LoVo (cell line): Measurements from ENCODE around the gene ALDH1L1.

Experiments used
- DNase-seq: peaks from one replicate; pipeline ENCODE4 v3.0.0-alpha.2; 2016; ENCODE audit warnings: low spot score

ALDH1L1 gene

DNA sequence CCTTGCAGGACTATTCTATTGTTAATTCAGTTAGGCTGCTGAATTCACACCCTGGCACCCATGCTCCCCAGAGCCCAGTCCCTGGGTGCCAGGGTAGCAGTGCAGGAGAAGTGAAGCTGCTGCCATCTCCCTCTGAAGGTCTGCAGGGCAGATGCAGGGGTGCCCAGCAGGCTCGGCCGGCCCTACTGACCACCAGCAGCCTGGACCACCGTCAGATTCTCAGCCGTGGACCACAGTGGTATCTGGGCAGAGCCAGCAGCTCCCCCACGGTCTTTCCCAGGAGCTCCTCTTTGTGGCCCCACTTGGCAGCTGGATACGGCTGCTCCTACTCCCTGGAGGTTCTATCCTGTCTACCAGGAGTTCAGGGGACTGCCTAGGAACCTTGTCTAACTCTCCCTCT lies 46.8 kb downstream of the ALDH1L1 start:
- no peak for DNase-seq

DNA sequence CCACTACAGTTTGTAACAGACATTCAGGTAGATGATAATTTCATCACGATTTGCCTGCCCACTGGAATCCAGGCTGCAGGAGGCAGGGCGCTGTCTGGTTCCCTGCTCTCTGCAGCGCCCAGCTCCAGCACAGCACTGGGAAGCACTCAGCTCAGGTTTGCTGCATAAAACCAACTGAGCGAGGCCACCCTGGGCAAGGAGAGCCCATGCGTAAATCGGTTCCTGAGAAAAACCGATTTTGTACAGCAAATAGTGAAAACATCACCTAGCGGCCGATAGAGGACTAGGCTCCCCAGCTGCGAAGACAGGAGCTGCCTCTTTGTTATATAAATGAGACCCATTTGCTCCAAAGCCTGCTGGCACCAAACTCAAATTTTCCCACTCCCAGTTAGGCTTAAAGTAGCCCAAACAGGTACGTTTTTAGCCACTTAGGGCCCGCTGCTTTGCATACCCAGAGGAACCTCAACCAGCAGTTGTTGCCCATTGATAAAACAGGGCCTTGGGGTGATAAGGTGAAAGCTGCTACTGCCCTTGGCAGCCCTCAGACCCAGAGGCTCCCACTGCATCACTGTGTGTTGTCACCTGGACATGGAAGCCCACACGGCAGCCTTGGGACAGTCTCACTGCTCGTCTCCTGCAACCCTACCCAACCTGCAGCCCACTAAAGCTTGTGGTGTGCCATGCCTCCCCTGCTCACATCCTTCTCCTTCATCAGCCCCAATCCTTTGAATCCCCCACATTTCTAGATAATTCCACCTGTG lies 47.5 kb downstream of the ALDH1L1 start:
- DNase-seq = no peak

DNA sequence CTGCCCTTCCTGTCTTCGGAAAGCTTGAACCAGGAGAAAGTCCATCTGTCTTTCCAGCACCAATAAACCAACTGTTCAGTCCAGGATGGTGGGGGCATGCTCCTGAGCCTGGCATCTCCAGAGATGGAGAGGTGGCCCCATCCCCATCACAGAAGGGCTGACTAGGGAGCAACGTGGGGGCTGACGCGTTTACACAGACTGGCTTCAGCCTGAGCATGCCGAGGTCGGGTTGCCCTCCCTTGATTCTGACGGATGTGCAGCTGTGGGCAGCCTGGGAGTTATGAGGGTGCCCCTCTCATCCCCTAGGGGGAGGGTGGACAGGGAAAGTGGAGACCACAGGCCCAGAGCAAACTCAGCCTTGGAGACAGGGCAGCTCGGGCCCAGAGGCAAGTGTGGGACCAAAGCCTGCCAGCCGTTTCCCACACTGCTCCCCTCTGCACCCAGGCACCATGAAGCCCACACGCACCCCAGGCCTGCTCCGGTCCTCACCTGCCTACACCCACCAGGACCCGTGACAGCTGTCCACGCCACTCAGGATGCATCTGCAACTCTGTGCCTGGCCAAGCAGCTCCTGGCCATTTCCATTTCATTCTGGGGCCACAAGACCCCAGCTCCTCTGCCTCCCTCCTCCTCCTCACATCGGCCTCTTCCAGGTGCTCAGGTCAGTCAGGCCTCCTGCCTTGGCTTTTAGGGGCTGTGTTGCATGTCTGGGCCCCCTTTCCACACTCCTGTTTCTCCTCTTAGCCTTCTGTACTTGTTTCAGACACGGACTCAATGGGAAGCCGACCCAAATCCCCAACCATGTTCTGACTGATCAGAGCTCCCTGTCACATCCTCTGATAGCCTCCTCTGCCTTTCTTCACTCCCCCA lies 48.3 kb downstream of the ALDH1L1 start:
- no peak for DNase-seq

DNA sequence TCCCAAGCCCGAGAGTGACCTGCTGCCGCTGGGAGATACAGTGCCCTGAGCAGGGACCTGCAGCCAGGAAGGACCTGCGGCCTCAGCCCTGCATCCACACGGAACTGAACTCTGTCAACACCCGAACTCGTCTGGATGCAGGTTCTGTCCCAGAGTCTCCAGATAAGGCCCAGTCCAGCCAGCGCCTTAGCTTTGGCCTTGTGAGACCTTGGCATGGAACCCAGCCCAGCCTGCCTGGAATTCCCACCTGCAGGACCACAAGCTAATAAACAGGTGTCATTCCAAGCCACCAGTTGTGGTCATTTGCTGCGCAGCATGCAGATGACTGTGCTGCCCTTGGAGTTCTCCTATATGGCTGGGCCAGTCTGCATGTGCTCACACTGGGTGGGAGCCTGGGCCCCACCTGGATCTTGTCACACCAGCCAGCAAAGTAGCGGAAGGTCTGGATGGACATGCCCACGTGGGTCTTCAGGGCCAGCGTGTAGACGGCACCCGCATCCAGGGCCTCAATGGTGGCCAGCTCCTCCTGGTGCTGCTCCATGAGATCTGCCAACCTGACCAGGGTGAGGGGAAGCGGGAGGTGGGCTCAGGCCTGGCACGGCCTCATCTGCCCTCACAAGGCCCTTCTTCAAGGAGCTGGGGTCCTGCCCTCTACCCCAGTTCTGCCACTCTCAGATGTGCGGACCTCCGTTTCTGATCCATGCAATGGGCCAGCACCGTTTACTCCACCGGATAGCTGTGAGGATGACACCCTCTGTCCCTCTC lies 49.2 kb downstream of the ALDH1L1 start:
- no peak for DNase-seq

DNA sequence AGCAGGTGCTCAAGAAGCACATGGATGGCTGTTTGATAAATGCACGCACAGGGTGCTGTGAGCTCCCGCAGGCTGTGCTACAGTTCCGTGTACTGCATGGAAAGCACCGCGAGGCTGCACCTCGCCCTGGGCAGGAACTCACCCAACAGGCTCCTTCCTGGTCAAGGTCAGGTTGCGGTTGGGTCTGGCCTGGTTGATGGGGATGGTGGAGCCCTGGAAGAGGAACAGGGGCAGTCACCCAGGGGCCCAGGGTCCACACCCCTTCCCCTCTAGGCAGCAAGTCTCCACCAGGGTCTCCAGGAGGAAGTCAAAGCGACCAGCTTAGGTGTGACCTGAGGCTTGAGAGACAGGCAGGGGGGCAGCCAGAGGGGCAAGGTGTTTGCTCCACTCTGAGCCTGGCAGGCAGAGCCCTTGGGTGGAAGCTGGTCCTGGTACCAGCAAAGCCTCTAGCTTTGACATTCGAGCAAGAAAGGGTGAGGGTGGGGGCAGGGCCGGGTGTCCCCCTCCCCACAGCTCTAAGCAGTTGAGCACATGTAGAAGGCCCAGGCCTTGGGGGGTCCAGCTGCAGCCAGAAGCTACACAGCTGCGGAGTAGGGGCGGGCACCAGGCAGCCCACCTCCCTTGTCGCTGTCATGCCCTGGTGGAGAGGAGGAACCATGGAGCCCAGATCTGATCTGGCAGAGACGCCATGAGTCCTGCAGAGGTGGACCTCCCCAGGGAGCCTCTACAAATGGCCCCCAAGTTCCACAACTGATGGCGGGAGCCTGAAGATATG lies 50.1 kb downstream of the ALDH1L1 start:
- DNase-seq = no peak

DNA sequence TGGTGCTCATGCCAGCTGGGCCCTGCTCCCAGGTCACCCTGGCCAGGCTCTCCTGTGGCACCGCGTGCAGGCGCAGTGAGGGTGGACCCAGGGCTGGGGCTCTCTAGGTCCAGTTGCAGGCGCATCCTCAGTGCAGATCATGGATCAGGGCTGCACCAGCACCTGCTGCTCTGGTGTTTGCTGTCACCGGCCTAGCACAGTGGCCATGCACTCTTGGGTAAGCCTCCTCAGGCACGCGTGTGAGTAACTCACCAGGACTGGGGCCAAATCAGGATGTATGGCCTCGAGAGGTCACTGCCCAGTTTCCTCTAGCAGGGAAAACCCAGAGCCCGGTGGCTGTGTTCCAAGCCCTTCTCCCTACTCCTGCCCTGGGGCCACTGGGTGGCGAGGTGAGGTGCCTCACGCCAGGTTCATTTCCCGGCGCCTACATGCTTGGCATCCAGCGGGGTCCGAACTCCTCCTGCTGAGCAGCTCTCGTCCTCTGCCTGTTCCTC lies 50.9 kb downstream of the ALDH1L1 start:
- DNase-seq = no peak

DNA sequence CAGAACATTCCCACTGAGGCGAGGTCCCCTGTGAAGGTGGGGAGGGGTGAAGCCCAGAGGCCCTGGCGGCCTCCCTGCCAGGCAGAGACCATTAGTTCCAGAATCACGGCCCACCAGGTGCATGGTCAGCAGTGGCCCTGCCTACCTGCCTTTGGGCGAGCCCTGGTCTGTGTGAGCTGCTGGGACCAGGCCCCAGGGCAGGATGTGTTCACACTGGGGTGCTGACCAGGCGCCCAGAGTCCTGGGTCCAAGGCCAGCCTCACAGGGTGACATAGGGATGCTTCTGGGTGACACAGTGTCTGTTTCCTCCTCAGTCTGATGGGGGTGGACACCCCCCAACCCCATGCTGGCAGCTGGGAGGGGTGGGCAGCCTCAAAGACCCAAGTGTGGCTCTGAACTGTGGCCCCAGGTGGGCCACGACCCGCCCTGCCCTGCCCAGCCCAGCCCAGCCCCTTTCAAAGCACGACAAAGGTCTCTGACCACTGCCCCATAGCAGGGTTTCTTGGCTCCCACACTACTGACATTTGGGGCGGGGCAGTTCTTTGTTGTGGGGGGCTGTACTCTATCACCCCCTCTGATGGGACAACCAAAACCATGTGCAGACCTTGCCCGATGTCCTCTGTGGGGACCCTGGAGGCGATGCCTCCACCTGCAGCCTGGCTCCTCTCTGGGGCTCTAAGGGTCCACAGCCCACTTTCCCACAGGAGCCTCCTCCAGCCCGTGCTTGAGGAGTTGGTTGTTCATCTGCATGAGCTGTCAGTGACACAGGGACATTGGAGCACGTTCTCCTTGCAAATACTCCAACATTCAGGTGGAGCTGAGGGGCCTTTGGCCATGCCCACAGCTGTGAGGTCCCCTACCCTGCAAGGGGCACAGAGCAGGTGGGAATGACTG lies 51.6 kb downstream of the ALDH1L1 start:
- DNase-seq = no peak

DNA sequence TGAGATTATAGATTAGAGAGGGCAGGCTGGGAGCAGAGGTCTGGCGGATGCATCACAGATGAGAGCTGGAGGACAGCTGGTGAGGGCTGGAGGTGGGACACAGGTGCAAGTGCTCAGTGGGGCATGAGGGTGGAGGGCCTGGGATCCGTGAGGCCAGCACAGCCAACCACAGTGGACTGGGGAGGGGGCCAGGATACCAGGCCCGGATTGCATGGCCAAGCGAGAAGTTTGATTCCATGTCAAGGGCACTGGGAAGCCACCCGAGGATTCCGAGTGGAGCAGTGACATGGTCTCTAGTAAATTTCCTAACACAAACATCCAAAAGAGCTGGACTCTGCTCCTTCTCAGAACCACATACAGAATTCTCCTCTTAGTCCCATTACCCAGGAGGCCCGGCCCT lies 52.5 kb downstream of the ALDH1L1 start:
- DNase-seq = no peak

DNA sequence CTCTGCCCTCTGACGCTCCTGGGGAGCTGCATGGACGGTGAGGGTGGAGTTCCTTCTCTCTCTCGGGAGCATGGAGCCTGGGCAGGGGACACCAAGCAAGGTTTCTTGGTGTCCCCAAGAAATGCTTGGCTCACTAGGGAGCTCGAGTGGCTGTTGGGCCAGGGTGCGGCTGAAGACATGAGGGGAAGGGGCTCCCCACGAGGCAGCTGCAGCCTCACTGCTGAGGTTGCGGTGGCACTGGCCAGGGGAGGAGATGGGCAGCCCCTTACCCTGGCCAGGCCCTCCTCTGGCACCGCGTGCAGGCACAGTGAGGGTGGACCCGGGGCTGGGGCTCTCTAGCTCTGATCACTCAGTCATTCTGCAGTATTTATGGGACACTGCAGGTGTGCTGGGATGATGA lies 52.9 kb downstream of the ALDH1L1 start:
- no peak for DNase-seq

DNA sequence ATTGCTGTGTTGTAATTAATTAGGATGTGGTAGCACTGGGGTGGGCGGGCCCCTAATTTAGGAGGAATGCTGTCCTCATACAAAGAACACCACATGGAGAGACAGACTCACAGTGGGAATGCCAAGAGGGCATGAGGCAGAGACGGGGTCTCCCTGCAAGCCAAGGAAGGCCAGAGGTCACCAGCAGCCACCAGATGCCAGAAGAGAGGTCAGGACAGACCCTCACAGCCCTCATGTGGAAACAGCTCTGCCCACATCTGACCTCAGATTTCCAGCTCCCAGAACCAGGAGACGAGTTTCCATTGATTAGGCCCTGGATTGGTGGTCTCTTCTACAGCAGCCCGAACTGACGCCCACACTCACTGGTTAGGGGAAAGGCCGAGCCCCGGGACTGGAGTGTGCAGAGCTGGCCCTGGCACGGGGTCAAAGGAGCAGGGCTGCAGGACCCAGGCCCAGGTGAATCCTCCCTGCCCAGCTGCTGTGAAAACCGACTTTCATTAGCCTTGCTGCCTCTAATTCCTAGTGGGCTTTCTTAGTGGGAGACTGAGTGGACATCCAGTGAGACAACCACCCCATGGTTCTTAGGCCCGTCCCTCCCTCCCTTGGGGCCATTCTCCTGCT lies 53.5 kb downstream of the ALDH1L1 start:
- DNase-seq = no peak

DNA sequence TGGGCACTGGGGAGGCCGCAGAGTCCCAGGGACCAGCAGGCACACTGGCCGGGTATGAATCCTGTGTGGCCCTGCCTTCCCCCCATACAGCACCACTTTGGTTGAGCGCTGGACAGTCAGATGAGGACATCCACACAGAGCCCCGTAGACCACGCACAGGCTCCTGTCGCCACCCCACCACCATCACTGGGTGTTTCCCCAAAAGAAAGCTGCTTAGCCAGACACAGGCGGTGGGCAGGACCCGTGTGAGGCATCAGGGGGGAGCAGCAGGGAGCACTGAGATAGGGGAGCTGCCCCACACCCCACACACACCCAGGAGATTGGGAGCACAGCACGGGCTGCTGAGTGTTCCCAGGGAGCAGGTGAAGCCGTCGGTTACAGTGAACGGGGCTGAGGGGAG lies 54.1 kb downstream of the ALDH1L1 start:
- DNase-seq = no peak

DNA sequence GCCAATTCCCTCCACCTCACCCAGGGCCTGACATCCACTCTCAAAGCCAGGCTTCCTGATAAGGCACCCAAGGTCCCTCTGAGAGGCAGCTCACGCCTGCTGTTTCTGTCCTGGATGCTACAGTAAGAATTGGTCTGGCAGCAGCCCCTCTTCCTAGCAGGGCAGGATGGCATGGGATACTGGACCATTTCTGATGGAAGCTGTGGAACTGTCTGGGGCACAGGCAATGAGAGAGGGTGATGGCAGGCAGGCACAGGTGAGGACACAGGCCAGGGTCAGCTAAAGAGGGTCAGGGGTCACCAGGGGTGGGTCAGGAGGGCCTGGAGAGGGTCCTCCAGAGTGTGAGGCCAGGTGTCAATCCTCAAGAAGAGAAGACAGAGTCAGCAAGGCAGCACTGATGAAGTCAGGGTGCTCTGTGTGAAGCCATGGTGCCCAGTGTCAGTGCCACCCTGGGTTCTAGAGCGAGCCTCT lies 54.6 kb downstream of the ALDH1L1 start:
- no peak for DNase-seq

DNA sequence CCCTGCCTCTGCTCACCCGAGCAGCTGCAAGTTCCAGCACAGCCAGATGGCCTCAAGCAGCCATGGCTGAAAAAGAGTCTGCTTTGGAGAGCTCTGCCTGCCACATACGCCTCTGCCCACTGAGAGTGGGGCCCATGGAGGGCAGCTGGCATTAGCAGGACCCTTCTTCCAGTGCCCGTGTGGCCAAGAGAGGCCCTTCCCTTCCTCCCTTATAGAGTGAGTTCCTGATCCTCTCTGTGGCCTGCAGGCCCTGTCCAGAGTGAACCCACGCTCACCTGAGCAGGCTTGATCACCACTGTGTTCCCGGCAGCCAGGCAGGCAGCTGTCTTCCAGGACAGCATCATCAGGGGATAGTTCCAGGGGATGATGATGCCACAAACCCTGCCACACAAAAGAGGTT lies 55.0 kb downstream of the ALDH1L1 start:
- no peak for DNase-seq

DNA sequence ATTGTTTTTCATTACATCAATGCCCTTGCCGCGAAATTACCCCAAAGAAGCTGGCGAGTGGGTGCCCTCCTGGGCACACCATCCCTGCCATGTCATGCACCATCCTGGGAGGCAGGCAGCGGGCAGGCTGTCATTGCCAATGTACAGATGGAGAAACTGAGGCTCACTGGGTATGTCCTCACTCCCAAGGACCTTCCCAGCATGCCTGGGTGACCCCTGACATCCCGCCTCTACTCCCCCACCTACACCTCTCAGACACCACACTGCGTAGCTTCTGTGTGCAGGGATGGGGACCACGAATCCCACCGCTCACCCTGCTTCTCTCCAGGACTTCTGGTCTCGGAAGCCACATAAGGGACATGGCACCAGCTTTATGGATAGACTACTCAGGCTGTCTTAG lies 55.5 kb downstream of the ALDH1L1 start:
- no peak for DNase-seq

DNA sequence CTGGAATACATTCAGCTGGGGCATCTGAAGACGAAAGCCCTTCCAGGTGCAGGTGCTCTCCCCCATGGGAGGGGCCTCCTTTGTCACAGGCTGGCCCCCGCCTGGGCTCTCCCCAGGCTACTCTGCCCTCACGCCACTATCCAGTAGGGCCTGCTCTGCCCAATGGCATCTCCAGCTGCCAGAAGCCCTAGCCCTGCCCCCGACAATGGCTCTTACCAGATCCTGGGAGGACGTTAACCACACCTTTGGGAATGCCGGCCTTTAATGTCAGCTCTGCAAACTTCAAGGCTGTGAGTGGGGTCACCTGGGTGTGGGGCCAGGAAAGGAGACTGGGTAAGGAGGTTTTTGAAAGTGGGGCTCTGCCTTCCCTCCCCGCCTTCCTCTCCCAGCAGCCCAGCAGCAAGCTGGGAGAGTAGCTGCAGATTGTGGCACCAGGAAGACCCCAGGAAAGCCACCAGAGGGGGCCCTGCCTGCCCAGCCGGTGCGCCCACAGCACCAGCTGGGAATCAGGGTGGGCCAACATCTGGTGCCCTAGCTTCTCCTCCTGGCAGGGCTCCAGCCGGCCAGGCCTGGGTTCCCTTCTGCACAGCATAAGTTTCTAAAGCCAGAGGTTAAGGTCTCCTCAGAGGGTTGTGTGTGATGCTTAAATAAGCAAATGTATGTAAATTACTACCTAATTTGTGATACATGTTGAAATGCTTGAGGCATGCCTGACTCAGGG lies 56.1 kb downstream of the ALDH1L1 start:
- no peak for DNase-seq

DNA sequence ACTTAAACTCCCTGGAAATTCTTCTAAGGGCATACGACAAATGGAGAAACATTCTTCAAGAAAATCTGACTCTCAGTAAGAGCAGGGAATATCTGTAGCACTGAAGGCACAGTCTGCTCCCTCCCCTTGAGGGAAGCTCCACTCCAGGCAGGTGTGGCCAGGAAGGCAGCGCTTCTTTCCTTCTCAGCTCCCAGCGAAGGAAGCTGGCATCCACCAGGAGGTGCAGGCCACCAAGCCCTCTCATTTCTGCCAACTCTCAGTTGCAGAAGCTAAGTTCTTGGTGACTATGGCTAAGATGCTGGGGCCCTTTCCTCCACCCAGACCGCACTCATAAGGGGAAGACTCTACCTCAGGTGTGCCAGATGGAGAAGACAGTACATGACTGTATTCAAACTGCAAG lies 58.8 kb downstream of the ALDH1L1 start:
- DNase-seq = no peak

DNA sequence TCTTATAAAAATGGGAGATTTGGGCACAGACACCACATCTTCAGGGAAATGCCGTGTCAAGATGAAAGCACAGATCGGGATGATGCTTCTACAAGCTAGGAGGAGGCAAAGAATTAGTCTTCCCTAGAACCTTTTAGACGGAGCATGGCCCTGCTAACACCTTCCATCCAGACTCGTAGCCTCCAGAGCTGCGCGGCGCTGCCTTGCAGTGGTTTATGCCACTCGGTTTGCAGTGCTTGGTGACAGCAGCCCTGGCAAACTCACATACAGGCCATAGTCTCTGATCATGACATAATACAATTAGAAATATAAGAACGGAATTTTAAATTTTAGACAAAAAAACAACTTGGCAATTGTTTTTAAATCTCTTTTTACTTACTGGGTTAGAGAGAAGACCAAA lies 59.3 kb downstream of the ALDH1L1 start:
- no peak for DNase-seq

DNA sequence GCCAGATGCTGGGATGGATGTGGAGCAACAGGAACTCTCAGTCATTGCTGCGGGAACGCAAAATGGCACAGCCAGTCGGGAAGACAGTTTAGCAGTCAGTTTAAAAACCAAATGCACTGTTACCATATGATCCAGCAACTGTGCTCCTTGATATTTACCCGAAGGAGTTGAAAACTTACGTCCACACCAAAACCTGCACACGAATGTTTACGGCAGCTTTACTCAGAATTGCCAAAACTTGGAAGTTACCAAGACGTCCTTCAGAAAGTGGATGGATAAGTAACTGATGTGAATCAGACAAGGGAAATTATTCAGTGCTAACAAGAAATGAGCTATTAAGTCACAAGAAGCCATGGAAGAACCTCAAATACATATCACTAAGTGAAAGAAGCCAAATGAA lies 60.4 kb downstream of the ALDH1L1 start:
- DNase-seq = no peak

DNA sequence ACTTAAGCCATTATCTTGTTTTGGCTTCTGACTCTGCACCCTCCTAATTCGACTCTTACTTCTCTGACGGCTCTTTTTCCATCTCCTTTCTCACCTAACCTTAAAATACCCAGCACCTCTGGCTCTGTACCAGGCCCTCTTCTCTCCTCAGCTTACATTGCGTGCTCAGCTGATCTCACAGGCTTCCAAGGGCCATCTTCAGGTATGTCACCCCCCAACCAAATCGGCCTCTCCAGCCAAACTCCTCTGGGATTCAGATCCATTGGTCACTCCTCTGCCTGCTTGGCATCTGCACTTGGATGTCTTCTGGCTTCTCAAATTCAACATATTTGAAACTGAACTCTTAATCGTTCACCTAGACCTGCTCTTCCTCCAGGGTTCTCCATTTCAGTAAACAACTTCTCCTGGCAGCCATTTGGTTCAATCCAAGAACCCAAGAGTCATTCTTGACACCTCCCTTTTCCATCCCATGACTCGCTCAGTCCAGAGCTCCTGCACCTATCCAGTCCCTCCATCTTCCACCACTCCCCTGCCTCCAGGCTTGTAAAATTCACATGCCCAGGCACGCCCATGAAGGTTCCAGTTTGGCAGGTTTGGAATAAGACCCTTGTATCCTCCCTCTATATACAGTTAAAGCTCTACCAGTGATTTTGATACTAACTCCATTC lies 61.2 kb downstream of the ALDH1L1 start:
- peak; percentile 34 for DNase-seq
